Fibroblast of villous mesenchyme (primary cell): Measurements from ENCODE around the gene HNRNPH1. TPM values are rescaled to one million over a fixed set of nuclear protein-coding genes. Genes with fewer than 3 reads are reported as not detected.

Experiments
- DNase-seq: peaks from one replicate; pipeline ENCODE4 v3.0.0-alpha.2; 2010; ENCODE audit warnings: low read depth
- H3K4me3 ChIP-seq: 2 replicates; pipeline ENCODE4 v1.5.1; 2011; ENCODE audit warnings: low read depth, mild to moderate bottlenecking, low read length
- total RNA-seq: library from RNA; depleted of rRNA; stranded (reverse); fragments of >200 nt; gene quantifications from 2 replicates; pipeline ENCODE4 v1.2.3, GENCODE V29; 2012
- TF ChIP-seq, protein P1 (sequence below): IDR thresholded peaks from 2 replicates; pipeline ENCODE4 v1.5.1; 2012; ENCODE audit warnings: low read depth, mild to moderate bottlenecking, low read length; ENCODE audit not compliant: insufficient read depth

Gene HNRNPH1
- total RNA-seq, 1 donor: 562 TPM

DNA sequence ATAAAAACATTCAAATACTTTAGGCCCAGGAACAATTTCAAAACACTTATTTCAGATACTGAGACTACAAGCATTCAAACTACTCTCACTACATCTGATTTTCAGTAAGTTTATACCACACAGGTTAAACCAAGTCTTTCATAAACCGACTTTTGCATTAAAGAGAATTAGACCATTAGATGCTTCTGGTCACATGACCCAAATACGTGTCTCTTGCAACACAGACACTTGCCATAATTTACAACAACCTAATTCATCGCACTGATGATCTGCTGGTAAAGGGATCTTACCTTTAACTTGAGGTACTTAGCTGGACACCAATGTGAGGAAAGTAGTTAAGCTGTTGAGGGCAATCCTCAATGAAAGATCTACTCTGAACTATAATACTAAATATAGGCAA lies 3.2 kb downstream of the HNRNPH1 start:
- peak; percentile 45 for DNase-seq
- TF ChIP-seq, protein P1, sequence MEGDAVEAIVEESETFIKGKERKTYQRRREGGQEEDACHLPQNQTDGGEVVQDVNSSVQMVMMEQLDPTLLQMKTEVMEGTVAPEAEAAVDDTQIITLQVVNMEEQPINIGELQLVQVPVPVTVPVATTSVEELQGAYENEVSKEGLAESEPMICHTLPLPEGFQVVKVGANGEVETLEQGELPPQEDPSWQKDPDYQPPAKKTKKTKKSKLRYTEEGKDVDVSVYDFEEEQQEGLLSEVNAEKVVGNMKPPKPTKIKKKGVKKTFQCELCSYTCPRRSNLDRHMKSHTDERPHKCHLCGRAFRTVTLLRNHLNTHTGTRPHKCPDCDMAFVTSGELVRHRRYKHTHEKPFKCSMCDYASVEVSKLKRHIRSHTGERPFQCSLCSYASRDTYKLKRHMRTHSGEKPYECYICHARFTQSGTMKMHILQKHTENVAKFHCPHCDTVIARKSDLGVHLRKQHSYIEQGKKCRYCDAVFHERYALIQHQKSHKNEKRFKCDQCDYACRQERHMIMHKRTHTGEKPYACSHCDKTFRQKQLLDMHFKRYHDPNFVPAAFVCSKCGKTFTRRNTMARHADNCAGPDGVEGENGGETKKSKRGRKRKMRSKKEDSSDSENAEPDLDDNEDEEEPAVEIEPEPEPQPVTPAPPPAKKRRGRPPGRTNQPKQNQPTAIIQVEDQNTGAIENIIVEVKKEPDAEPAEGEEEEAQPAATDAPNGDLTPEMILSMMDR: no peak
- peak overlapping the region; percentile 100 for H3K4me3 ChIP-seq

DNA sequence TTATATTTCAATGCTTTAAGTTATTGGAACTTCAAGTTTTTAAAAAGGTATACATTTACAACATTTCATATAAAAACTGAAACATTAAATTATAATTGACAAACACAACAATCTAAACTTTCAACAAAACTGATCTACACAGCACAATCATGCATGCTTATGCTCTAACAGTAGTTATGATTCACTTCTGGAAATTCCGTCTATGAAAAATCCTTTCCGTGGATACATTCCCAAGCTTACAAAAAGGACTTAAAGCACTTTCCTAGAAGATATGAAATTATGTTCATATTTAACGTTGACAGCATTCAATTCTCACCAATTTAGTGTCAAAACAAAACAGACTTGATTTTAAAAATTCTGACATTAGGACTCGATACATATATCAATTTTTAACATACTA lies 3.7 kb downstream of the HNRNPH1 start:
- DNase-seq: no peak
- TF ChIP-seq, protein P1: no peak
- peak overlapping the region; percentile 100 for H3K4me3 ChIP-seq

DNA sequence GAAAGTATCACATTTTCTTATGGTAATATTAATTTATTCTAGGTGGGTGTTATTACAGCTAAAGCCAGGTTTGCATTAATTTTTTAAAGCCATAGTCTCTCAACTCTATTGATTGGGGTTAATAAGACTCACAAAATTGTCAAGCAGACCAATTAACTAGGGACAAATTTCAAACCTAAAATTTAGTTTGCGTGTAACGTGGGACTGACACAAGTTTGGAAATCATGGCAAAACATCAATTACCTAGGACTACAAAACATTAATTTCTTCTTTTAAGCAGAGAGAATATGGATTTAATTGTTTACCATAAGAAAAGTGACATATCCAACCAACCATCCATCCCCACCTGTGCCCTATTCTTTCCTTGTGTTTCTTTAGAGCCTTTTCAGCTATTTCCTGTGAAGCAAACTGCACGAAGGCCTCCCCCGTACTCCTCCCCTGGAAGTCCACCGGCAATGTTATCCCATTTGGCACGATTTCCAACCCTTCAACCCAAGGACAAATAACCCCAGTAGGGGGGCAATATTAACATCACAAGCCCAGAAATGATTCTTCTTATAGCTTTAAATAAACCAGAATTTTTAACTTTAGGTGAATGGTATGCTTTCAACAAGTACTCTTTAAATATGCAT lies 4.4 kb downstream of the HNRNPH1 start:
- no peak for DNase-seq
- peak overlapping the region; percentile 100 for H3K4me3 ChIP-seq
- TF ChIP-seq, protein P1: no peak

DNA sequence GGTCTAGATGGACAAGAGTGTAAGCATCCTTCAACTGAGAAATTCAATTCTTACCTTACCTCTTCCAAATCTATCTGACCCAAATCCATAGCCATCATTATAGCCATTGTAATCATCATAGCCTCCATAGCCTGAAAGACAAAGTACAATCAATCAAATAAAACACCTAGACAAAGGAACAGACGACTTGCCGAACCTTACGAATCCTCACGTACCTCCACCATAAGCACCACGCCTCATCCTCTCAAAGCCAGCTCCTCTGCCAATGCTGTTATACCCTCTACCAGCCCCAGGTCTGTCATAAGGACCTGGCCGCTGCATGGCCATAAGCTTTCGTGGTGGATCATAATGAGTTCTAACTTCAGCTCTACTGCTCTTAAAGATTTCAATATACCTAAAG lies 5.5 kb downstream of the HNRNPH1 start:
- DNase-seq: no peak
- no peak overlapping the region for H3K4me3 ChIP-seq
- TF ChIP-seq, protein P1: no peak

DNA sequence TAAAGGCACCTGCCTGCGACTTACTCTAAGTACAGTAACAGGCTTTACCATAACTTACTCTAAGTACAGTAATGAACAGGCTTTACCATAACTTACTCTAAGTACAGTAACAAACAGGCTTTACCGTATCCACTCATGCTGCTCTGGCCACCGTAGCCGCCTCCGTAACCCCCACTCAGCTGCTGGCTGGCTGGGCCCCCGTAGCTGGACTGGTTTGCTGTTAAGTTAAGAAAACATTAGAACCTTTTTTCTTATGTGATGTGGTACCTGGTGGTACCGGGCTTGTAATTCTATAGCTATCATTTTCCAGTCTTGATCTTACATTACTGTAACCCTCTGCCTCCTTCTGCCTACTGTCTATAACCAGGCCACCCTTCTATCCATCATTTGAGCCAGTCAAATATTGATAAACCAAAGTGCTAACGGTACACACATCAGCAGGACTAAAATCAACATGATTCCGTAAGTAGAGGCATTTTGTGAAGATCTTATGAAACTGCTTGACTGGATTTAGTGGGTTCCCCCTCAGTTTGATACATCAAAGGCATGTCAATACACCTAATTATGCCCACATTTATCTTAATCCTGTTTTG lies 7.4 kb downstream of the HNRNPH1 start:
- no peak overlapping the region for H3K4me3 ChIP-seq
- no peak for DNase-seq
- TF ChIP-seq, protein P1: no peak

DNA sequence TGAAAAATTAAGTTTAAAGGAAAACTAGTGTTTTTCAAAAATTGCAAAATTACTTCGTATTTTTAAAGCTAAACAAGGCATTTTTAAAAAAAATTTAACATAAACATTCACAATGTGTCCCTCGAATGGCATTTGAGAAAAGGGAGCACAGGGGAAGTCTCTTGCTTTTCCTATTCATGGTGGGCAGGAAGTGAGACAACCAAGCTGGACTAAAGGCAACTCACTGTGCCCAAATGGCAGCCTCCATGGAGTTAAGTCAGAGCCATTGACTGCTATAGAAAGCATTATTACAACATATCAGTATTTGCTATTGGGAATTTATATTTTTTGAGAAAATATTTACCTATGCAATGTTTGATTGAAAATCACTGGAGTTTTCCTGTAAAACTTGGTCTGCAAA lies 8.3 kb downstream of the HNRNPH1 start:
- DNase-seq: no peak
- H3K4me3 ChIP-seq: no peak overlapping the region
- TF ChIP-seq, protein P1: no peak

DNA sequence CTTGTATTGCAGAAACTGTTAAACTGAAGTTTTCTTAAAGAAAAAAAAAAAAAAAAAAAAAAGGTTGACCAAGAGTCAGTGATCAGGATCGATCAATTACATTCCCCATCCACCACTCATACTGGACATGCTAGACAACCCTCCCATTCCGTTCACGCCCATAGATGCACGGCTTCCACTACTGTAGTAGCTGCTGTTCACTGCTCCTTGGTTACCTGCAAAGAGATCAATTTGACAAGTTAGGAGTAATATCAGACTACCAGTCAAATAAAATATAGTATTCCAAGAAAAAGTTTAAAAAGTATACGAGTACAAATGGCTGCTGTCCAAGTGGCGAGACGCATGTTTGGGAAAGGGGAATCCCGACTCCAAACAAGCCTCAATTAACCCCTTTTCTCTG lies 8.7 kb downstream of the HNRNPH1 start:
- H3K4me3 ChIP-seq: no peak overlapping the region
- DNase-seq: no peak
- TF ChIP-seq, protein P1: no peak
